Measurements from ENCODE around the gene PGP. TPM values are rescaled to one million over a fixed set of nuclear protein-coding genes. Genes with fewer than 3 reads are reported as not detected.

The PGP gene
- total RNA-seq, 2 experiments from 2014 or later: 8.1 to 8.5 TPM

- intact Hi-C loops (cut with DNase I, micrococcal nuclease): no loop called here
- Histone ChIP-seq H3K4me3 (ENCODE audit: low read length) (no peak overlapping the region), H3K27ac (ENCODE audit: low read depth in 1 of 2, low read length in 2 of 2) (no peak overlapping the region), H3K27me3 (ENCODE audit: control insufficient read depth in 1 of 2, insufficient read depth in 2 of 2, low read length in 2 of 2) (no peaks in the 10 kb centered on the region), H3K36me3 (ENCODE audit: insufficient read depth, low read length) (peaks cover 40% of the 10 kb centered on the region), H3K4me1 (ENCODE audit: insufficient read depth, low read length) (no peaks in the 10 kb centered on the region), H3K9me3 (ENCODE audit: control insufficient read depth in 1 of 2, insufficient read depth in 1 of 2, low read length in 2 of 2) (no peaks in the 10 kb centered on the region)
- H3K36me3 Mint-ChIP-seq (ENCODE audit: low read depth): peaks cover 9% of the 10 kb centered on the region
- no peak for TF ChIP-seq CTCF (IDR thresholded peaks at IDR 0.05)
- DNase-seq (no peak), ATAC-seq (ENCODE audit: poor library complexity) (no peak)
- H3K27ac Mint-ChIP-seq: no peak overlapping the region
- ChIA-PET CTCF (interaction anchor here (0.6 kb wide), 1 partner anchor 879 kb away, joined by 4 read pairs; no protein-coding TSS in a partner anchor), POLR2A (no interaction called here)
- no peaks in the 10 kb centered on the region for H3K9me3 Mint-ChIP-seq
- H3K27me3 Mint-ChIP-seq: no peaks in the 10 kb centered on the region
- H3K4me3 Mint-ChIP-seq: no peak overlapping the region
- H3K4me1 Mint-ChIP-seq (ENCODE audit: low read depth): no peaks in the 10 kb centered on the region
Measured at GRCh38 chr16:2176047-2176446, 38.6 kb downstream of the PGP start.

- Mint-ChIP-seq H3K27ac (no peak overlapping the region), H3K4me1 (ENCODE audit: low read depth) (no peaks in the 10 kb centered on the region), H3K36me3 (ENCODE audit: low read depth) (peaks cover 9% of the 10 kb centered on the region), H3K4me3 (no peak overlapping the region), H3K27me3 (no peaks in the 10 kb centered on the region), H3K9me3 (no peaks in the 10 kb centered on the region)
- ATAC-seq (ENCODE audit: poor library complexity) (no peak), DNase-seq (no peak)
- H3K27me3 ChIP-seq (ENCODE audit: control insufficient read depth in 1 of 2, insufficient read depth in 2 of 2, low read length in 2 of 2): no peaks in the 10 kb centered on the region
- POLR2A ChIA-PET: no interaction called here
- no peaks in the 10 kb centered on the region for H3K4me1 ChIP-seq (ENCODE audit: insufficient read depth, low read length)
- intact Hi-C loops (cut with DNase I, micrococcal nuclease): no loop called here
- H3K4me3 ChIP-seq (ENCODE audit: low read length): no peak overlapping the region
- H3K36me3 ChIP-seq (ENCODE audit: insufficient read depth, low read length): peaks cover 44% of the 10 kb centered on the region
- H3K27ac ChIP-seq (ENCODE audit: low read depth in 1 of 2, low read length in 2 of 2): no peak overlapping the region
- no peak for TF ChIP-seq CTCF (IDR thresholded peaks at IDR 0.05)
- no peaks in the 10 kb centered on the region for H3K9me3 ChIP-seq (ENCODE audit: control insufficient read depth in 1 of 2, insufficient read depth in 1 of 2, low read length in 2 of 2)
- CTCF ChIA-PET: no interaction called here
Measured at GRCh38 chr16:2175454-2175853, 39.2 kb downstream of the PGP start.

- TF ChIP-seq CTCF (IDR thresholded peaks at IDR 0.05): no peak
- no peak overlapping the region for H3K27ac ChIP-seq (ENCODE audit: low read depth in 1 of 2, low read length in 2 of 2)
- H3K27me3 Mint-ChIP-seq: no peaks in the 10 kb centered on the region
- no peaks in the 10 kb centered on the region for H3K4me1 Mint-ChIP-seq (ENCODE audit: low read depth)
- no peaks in the 10 kb centered on the region for H3K9me3 Mint-ChIP-seq
- POLR2A ChIA-PET: no interaction called here
- no peak overlapping the region for H3K27ac Mint-ChIP-seq
- H3K36me3 ChIP-seq (ENCODE audit: insufficient read depth, low read length): peaks cover 46% of the 10 kb centered on the region
- DNase-seq (no peak), ATAC-seq (ENCODE audit: poor library complexity) (no peak)
- H3K9me3 ChIP-seq (ENCODE audit: control insufficient read depth in 1 of 2, insufficient read depth in 1 of 2, low read length in 2 of 2): no peaks in the 10 kb centered on the region
- no peaks in the 10 kb centered on the region for H3K4me1 ChIP-seq (ENCODE audit: insufficient read depth, low read length)
- CTCF ChIA-PET: no interaction called here
- H3K4me3 ChIP-seq (ENCODE audit: low read length): no peak overlapping the region
- no peaks in the 10 kb centered on the region for H3K27me3 ChIP-seq (ENCODE audit: control insufficient read depth in 1 of 2, insufficient read depth in 2 of 2, low read length in 2 of 2)
- peaks cover 9% of the 10 kb centered on the region for H3K36me3 Mint-ChIP-seq (ENCODE audit: low read depth)
- intact Hi-C loops (cut with DNase I, micrococcal nuclease): no loop called here
- H3K4me3 Mint-ChIP-seq: no peak overlapping the region
Measured at GRCh38 chr16:2174396-2175131, 40.1 kb downstream of the PGP start.
